GM12873 (cell line): ENCODE data around the gene MED9.

Experiments
- CTCF ChIP-seq: IDR thresholded peaks from 2 replicates; pipeline ENCODE4 v1.5.1; 2012; ENCODE audit warnings: low read depth, mild to moderate bottlenecking, moderate library complexity, low read length, control low read depth; ENCODE audit not compliant: insufficient read depth; ENCODE audit errors: missing control alignments

MED9 gene

GRCh38 chr17:17502741-17503565 lies 26.2 kb downstream of the MED9 start:
- TF ChIP-seq CTCF, result no peak

- TF ChIP-seq CTCF, result no peak
Observed at GRCh38 chr17:17503566-17504130, 26.8 kb downstream of the MED9 start.

- no peak for TF ChIP-seq CTCF
Observed at GRCh38 chr17:17504341-17505140, 27.7 kb downstream of the MED9 start.

GRCh38 chr17:17505151-17505550 lies 28.4 kb downstream of the MED9 start:
- no peak for TF ChIP-seq CTCF

- no peak for TF ChIP-seq CTCF
Observed at GRCh38 chr17:17505610-17506171, 28.9 kb downstream of the MED9 start.

- no peak for TF ChIP-seq CTCF
Observed at GRCh38 chr17:17506181-17506741, 29.5 kb downstream of the MED9 start.
